ENCODE data around the gene CATSPER1. TPM values are rescaled to one million over a fixed set of nuclear protein-coding genes. Genes with fewer than 3 reads are reported as not detected.
A peak's percentile ranks its signal among the peaks of the same experiment; 100 is the strongest.
"Not testable (repeated sequence)": the region's sequence is repeated elsewhere in the genome, so short reads cannot be mapped to it uniquely, and the experiment has no call there.

The CATSPER1 gene
- total RNA-seq, 1 donor from 2014 or later = 0.20 TPM

DNA sequence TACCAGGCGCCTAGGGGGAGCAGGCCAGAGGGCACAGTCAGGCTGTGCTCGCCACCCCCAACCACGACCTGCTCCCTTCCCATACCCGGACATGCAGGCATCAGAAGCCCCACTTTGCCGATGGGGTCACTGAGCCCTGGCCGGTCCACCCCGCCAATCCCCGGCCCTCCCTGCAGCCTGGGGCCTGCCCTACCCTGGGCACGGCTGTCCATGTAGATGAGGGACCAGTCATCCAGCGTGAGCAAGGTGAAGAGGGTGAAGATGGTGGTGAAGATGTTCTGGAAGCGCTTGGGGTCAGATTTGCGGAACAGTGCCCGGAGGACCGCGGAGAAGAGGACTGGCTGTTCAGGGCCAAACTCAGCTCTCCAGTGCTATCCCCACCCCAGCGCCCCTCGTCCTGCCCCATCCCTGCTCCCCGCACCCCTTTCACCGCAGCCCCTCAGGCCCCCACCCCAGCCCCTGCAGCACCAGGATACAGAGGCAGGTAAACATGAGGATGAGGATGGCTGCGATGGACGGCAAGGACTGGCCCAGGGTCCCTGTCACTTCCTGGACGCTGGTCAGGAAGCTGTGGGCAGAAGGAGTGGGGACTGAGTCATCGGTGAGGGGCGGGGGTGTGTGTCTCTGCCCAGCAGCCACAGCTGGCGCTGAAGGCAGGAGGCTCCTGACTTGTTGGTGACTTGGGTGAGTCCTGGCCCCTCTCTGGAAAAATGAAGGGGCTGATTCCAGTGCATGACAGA is 5.5 kb downstream of the CATSPER1 start:
- DNase-seq (ENCODE audit: low read depth, low spot score) = peak; percentile 53

DNA sequence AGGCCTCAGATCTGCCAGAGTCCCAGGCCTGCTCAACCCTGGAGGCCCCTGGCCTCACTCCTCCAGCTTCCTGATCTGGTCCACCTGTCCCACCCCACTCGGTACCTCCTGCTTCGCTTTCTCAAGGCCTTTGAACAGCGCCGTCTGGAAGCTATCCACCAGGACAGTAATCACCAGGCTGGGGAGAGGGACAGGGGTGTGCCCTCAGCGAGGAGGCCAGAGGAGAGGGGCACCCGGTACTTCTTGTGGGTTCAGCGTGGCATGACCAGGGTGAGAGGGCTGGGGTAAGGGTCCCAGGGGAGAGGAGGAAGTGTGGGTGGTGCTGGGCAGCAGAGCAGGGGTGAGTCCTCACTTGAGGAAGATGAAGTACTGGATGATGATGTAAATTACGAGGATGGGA is 6.1 kb downstream of the CATSPER1 start:
- no peak for DNase-seq (ENCODE audit: low read depth, low spot score)

DNA sequence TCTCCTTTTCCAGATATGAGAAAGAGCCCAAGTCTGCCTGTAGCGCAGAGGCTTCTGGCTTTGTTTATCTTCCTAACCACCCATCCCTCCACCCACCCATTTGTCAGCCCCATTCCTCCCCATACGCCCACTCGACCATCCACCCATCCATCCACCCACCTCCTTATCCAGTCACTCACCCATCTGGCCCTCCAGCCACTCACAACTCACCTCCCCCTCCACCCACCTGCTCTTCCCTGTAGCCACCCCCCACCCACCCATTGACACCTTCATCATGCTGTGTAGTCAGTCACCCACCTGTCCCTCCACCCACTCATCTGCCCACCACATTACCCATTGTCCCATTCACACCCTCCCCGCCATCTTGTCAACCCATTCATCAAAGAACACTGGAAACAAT is 9.0 kb downstream of the CATSPER1 start:
- no peak for DNase-seq (ENCODE audit: low read depth, low spot score)

DNA sequence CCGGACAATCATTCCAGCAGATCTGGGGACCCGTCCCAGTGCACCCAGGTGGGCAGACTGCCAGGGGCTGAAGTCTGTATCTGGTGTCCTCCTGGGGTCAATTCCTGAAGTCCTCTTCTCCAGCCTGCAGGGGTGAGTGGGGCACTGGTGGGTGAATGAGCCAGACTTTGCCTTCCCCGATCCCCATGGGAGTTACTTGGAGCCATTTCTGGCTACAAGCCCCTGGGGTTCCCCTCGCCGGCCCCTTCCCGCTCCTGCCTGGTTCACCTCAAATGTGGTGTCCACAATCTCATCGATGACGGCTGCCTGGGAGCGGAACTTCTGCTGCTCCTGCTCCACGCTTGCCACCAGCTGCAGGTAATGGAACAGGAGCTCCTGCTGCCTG is 9.5 kb downstream of the CATSPER1 start:
- DNase-seq (ENCODE audit: low read depth, low spot score) = no peak

DNA sequence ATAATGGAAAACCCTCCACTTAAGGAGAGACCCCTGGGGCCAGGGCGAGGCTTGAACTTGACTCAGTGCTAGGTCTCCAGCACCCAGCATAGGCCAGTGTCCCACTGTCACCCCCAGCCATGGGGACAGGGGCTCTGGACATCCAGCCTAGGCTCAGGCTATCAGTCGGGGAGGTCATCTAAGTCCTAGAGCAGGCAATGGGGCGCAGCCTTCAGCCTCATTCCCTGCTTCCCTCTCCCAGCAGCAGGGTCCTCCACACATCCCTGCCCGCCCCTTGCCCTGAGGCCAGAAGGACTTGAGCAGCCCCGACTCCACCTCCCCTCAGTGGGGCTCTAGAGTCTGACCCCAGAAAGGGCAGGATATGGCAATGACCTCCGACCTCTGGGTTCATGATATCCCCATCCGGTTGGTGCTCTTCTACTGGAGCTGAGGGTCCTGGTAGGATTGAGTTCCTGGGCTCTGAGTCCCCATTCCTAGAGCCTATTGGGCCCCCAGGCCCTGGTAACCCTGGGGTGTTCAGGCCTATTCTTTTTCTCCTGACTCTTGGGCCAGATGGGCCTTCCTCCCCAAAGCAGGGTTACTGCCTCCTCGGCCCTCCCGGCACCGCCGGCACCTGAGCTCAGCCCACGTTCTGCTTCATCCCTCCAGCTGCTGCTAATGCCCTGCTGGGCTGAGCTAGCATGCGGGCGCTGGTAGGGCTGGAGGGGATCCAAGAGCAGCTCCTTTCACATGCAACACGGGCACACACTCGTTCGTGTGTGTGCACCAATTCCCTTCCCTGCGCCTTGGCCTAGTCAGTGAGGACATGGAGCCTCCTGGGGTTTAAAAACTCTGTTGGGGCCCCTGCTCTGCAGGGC is 10.1 kb downstream of the CATSPER1 start:
- DNase-seq (ENCODE audit: low read depth, low spot score) = no peak

DNA sequence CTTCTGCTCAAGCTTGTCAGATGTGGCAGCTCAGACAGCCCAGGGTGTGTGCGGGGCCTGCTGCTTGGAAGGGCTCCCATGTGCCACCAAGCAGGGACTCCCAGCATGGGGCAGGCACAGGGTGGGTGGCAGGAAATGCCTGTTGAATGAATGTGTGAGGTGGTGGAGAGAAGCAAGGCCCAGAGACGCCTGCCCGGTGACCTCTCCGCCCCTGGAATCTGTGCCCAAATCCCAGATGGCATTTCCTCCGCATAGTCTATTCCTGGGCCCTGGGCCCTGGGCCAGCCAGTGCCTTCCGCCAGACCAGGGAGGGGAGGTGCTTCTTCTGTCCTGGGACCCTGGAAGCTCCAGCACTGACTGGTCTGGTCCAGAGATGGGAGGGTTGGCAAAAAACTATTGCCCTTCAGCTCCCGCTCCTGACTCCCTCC is 10.8 kb downstream of the CATSPER1 start:
- DNase-seq (ENCODE audit: low read depth, low spot score) = peak; percentile 51

DNA sequence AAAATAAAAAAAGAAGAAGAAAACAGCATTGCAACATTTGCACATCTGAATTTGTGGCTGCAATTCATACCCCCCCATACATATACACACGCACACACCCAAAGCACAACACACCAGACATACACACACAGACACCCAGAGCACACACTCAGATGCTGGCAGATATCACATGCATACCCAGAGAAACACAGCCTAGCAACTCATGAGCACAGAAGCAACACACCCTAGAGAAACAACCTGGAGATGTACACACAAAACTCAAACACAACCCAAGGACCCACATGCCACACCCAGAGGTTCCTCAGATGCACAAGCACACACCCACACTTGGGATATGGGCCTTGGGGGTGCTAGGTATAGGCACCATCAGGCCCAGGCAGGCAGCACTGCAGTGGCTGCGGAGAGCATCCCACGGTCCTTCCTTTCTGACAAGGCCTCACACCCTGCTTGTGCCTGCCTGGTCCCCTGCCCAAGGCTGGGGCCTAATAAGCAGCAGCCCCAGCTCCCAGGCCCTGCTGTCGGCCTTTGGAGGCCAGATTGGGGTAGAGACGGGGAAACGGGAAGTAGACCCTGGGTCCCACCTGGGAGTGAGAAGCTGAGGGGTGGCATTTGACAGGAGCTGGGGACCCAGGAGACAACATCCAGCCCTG is 11.3 kb downstream of the CATSPER1 start:
- no peak for DNase-seq (ENCODE audit: low read depth, low spot score)

DNA sequence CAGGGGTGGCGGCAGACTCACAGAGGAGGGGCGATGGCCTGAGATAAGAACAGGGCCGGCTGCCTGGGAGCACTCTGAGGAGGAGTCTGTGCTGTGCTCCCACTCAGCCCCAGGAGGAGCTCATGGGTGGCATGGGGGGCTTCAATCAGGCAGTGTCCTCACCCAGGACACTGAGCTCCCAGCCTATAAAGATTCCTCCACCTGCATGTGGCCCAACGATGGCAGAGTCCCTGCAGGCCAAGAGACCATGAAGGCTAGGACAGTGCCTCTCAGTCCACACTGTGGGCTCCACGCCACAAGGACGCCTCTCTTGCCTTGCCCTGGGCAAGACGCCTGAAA is 12.5 kb downstream of the CATSPER1 start:
- DNase-seq (ENCODE audit: low read depth, low spot score) = no peak

DNA sequence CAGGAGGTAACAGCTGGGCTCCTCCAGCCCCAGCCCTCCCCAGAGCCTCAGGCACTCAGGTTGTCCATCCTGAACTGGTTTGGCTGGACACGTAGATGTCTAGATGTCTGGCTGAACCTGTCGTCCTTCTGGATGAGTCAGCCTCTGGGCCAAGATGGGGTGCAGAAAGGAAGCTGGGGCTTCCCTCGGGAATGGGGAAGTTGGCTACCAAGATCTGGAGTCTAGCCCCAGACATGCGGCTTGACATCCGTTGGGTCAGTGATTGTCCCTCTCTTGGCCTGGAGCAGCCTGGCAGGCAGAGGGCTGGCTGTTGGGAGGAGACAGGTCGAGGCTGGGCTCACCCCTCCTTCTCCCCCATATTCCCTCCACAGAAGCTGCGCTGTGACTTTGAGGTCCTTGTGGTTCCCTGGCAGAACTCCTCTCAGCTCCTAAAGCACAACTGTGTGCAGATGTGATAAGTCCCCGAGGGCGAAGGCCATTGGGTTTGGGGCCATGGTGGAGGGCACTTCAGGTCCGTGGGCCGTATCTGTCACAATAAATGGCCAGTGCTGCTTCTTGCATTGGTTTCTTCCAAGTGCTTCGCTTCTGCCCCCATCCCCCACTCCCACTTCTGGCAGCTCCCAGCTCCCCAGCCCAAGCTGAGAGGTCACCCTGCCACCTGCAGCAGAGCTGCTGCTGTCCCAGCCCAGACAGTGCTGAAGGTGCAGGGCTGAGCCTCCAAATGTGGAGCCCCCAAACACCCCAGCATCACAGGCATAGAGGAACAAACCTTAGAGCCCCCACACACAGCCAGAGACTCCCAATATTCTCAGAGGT is 13.1 kb downstream of the CATSPER1 start:
- no peak for DNase-seq (ENCODE audit: low read depth, low spot score)

DNA sequence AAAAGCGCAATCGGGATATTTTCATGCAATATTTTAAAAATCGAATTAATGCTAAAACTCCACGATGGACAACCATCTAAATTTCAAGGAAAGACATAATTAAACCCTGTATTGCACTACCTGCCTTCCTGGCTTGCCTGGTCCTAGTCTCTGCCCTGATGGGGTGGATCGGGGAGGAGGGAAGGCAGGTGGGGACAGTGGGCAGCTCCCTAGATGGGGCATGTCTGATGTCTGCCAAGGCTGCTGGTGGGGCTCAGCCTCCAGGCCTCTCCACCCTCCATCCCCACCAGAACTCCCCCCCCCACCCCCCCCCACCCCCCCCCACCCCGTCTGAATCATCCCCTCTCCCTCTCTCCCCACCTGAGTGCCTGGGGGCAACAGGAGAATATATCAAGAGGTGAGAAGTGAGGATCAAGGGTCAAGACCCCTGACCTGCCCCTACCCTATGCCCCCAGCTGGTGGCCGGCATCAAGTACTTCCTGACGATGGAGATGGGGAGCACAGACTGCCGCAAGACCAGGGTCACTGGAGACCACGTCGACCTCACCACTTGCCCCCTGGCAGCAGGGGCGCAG is 13.8 kb downstream of the CATSPER1 start:
- DNase-seq (ENCODE audit: low read depth, low spot score) = no peak

DNA sequence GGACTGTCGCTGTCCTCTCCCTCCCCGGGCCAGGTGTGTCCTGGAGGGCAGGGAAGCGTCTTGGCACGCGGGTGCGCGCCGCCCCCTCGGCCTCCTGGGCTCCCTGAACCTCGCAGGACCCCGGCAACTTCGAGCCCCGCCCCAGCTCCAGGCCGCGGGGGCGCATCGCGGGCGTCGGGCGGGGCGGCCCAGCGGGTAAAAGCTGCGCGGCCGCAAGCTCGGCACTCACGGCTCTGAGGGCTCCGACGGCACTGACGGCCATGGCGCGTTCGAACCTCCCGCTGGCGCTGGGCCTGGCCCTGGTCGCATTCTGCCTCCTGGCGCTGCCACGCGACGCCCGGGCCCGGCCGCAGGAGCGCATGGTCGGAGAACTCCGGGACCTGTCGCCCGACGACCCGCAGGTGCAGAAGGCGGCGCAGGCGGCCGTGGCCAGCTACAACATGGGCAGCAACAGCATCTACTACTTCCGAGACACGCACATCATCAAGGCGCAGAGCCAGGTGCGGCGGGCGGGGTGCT is 14.4 kb downstream of the CATSPER1 start, which contains the start of gene CST6:
Gene CST6 (plus strand): TSS at position 224 of the 519 bp plus-strand sequence. CDS start 37 bp downstream, at position 261.
- no peak for DNase-seq (ENCODE audit: low read depth, low spot score)

DNA sequence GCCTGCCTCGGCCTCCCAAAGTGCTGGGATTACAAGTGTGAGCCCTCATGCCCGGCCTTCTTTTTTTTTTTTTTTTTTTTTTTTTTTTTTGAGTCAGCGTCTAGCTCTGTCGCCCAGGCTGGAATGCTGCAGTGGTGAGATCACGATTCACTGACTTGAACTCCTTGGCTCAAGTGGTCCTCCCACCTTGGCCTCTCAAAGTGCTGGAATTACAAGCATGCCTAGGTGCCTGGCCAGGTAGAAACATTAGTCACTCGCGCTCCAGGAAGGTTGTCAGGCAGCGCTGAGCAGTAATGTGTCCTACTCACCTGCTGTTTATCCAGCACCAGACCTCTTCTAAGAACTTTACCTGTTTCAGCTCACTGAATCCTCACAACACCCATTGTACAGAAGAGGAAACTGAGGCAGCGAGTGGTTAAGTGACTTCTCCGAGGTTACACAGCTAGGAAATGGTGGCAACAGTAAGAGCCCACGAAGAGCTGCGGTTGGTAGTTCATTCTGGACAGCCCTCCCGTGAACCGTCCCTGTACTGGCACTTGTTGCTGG is 15.0 kb downstream of the CATSPER1 start:
- no peak for DNase-seq (ENCODE audit: low read depth, low spot score)

DNA sequence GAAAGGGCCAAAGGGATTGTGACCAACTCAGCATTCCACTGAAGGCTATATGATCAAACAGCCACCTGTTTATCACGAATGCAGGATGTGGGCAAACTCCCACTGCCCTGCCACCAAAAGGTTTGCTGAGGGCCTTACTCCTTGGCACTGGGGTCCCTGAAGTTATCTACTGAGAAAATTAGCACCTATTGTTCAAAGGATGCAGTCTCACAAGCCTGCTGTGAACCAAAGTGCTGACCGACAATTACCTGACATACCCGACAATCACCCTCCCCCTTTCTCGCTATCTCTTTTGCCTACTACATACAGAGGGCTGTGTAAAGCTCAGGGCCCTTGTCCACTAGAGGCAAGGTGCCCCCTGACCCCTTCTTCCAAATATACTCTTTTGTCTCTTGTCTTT is 16.2 kb downstream of the CATSPER1 start:
- not testable (repeated sequence) for DNase-seq (ENCODE audit: low read depth, low spot score)

DNA sequence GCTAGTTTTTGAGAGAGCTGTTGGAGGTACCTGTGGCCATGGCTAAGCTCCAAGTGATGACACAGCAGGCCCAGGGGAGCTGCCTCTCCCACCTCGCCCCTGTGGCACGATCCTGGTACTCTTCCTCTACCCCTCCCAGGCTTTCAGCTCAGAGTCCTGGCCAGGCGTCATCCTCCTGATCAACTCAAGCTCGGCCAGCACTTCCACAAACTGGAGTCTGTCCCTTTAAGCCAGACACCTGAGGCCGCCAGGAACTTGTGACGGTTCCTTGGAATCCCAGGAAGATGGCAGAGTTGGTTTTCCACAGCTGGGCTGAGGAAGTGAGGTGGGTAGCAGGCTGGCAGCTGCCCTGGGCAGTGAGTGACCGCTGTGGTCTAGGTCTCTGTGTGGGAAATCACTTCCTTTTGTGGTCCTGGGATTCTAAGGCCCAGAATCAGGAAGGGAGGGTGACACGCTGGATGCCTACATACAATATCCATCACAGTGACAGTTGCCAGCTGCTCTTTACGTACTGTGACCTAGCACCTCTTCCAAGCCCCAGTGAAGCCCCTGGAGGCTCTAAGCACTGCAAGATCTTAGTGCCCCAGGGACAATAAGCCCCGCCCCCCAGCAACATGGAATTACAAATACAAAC is 17.7 kb downstream of the CATSPER1 start:
- DNase-seq (ENCODE audit: low read depth, low spot score) = no peak

DNA sequence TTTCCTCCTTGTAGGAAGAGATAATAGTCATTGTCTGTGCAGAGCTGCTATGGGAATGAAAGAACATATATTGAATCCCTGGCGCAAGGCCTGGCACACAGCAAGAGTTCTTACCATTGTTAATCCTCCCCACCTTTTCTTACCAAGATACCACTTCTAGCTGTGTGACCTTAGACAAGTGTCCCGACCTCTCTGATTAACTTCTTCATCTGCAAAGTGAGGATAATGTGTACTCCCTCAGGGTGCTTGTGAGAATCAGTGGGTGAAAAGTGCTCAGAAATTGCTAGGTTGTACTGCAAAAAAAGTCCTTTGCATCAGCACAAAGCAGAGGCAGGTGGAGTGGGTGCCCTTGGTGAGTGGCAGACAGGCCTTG is 18.2 kb downstream of the CATSPER1 start:
- DNase-seq (ENCODE audit: low read depth, low spot score) = no peak

DNA sequence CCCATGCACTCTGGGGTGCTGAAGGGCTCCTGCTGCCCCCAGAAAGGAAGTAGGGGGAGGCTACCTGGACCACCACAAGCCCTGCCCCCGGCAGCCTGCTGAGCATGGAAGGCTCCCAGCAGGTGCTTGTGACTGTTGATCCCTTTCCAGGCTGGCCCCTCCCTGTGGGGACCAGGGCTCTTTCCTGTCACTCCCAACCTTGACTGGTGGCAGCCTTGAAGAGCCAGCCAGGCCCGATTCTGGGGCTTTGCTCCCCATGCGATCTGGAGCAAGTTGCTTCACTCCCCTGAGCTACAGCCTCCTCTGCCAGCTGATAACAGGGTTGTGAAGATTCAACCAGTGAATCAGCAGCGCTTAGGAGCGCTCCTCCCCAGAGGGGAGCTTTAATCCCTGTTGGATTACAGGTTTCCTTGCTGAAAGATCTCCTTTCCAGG is 19.1 kb downstream of the CATSPER1 start:
- DNase-seq (ENCODE audit: low read depth, low spot score) = no peak

DNA sequence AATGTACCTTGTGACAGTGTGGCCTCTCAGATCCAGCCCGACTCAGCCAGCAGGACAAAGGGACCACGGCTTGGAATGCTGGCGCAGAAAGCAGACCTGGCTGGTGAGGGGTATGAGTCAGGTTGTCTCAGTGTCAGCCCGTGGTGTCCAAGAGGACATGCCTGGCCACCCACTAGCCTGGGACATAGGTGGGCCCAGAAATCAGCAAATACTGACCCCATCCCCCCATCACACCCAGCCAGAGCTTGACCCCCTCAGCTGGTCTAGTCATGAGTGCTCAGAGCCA is 19.4 kb downstream of the CATSPER1 start:
- no peak for DNase-seq (ENCODE audit: low read depth, low spot score)

DNA sequence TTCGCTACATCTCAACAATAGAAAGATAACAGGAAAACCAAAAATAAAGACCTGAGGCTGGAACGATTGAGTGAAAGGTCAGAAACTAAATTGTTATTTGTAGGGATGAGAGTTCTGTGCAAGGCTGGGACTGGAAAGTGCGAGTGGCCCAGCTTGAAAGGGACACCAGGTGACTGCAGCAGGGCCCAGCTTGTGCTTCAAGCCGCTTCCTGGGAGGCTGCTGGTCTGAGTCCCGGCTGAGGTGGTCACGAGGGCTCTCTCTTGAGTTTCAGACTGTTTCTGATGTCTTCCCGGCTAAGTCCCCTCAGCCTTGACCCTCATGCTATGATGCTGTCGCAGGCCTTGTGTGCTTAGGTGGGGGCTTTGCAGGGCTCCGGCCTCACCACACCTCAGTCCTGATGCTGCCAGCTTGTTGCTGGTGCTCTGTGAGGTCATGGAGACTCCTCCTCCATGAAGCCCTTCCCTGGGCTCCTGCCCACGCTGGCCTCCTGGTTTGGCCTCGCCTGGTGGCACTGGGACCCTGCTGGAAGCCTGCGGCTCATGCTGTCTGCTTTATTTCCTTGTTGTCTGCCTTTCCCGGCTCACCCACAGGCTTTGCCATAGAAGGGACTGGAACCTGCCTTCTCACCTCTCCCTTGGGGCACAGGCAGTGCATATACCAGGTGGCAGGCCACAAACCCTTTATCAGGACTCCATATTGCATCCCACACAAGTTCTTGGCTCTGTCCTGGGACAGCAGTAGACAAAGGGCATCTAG is 20.0 kb downstream of the CATSPER1 start:
- no peak for DNase-seq (ENCODE audit: low read depth, low spot score)

DNA sequence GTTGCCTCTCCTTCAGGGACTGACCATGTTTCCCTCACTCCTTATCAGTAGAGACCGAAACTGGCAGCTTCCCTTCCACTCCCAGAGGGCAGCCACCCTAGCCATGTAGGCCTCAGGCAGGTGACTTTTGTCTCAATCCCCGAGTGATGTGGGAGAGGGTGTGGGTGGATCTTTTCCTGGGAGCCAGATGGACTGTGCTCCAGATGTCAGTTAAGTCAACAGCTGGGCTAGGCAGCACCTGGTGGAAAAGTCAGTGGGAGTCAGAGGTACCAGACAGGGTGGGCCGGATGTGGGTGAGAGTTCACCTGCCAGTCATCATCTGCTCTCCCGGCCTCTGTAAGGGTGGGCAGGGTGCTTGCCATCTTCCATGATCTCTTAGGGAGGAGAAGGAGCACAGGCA is 22.1 kb downstream of the CATSPER1 start:
- DNase-seq (ENCODE audit: low read depth, low spot score) = no peak

DNA sequence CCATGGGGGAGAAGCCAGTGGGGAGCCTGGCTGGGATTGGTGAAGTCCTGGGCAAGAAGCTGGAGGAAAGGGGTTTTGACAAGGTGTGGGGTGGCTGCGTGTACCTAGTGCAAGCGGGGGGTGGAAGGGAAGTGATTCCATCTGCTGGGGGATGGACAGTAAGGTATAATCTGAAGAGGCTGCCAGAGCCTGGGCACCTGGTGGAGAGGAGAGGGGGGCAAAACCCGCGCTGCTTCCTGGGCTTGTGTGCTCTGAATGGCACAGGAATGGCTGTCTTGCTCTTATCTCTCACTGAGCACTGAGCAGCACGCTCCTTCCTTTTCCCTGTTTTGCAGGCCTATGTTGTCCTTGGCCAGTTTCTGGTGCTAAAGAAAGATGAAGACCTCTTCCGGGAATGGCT is 23.0 kb downstream of the CATSPER1 start:
- DNase-seq (ENCODE audit: low read depth, low spot score) = no peak
